ENCODE data around the gene KLHDC7B.

- TF ChIP-seq POLR2A (IDR thresholded peaks at IDR 0.05; ENCODE audit: low read depth, low read length) (no peak; the same call in 1 of the 2 replicates), POLR2AphosphoS5 (IDR thresholded peaks at IDR 0.05; ENCODE audit: low read depth, low read length) (no peak)
These were observed 17.1 kb downstream of the KLHDC7B start, which contains the start of gene SYCE3 for GRCh38 chr22:50562523-50563412.
